22Rv1 (cell line): ENCODE results near the gene JMJD6.
"Not testable (repeated sequence)": the region's sequence is repeated elsewhere in the genome, so short reads cannot be mapped to it uniquely, and the experiment has no call there.

Source experiments
- CTCF ChIP-seq: fragments of 450-650 bp; IDR thresholded peaks from 2 replicates; pipeline ENCODE4 v1.5.1; 2017; ENCODE audit warnings: mild to moderate bottlenecking
- ZFX ChIP-seq: fragments of 450-650 bp; IDR thresholded peaks from 2 replicates; pipeline ENCODE4 v1.6.1; 2017; ENCODE audit warnings: antibody characterized with exemption, borderline replicate concordance

GRCh38 chr17:76731800-76732733 is 5.7 kb upstream of the JMJD6 start:
- TF ChIP-seq CTCF, ZFX: not testable (repeated sequence)
